ENCODE data around the gene CCDC88B. TPM values are rescaled to one million over a fixed set of nuclear protein-coding genes. Genes with fewer than 3 reads are reported as not detected.

The CCDC88B gene
- total and polyA plus RNA-seq, 3 donors from 2014 or later: 16.6 to 28.5 (median 23.5) TPM

DNA sequence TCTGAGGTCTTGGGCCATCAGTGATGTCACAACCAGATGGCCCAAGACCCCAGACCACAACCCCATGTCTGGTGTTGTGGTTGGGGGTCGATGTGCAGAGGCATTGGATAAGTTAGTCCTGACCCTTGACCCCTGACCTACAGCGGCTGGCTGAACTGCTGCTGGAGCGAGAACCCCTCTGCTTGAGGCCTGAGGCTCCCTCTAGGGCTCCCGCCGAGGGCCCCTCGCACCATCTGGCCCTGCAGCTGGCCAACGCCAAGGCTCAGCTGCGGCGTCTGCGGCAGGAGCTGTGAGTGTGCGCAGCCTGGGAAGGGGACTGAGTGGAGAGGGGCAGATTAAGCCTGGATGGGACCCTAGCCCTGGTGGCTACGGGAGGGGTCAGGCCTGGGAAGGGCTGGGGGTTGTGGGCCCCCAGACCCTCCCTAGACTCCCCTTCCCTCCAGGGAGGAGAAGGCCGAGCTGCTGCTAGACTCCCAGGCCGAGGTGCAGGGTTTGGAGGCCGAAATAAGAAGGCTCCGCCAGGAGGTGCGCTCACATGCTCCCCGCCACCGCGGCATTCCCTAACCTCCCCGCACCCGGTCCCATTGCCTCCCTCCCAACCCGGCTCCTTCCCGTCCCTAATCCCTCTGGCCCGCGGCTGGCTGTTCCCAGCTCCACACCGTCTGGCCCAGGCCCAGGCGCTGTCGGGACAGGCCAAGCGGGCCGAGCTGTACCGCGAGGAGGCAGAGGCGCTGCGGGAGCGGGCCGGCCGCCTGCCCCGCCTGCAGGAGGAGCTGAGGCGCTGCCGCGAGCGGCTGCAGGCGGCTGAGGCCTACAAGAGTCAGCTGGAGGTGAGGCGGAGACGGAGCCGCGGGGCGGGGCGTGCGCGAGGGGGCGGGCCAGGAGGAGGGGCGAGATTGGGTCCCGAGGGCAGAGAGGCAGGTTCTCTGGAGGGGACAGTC lies 2.1 kb downstream of the CCDC88B start:
- peaks cover 12% of the 10 kb centered on the region for H3K4me1 ChIP-seq
- intact Hi-C loops (cut with DNase I; ENCODE audit: low total_unique reads): no loop called here
- 16% methylated on average over 22 to 55 of the region's 55 CpGs for WGBS, 2 donors
- peak overlapping the region; percentile 19 to 68 for H3K27ac ChIP-seq
- H3K36me3 ChIP-seq (ENCODE audit: low read depth, missing control alignments): no peaks in the 10 kb centered on the region
- no peaks in the 10 kb centered on the region for H3K27me3 ChIP-seq
- no peaks in the 10 kb centered on the region for H3K9me3 ChIP-seq
- peak overlapping the region; percentile 13 to 53 for H3K4me3 ChIP-seq
- TF ChIP-seq, protein P1, sequence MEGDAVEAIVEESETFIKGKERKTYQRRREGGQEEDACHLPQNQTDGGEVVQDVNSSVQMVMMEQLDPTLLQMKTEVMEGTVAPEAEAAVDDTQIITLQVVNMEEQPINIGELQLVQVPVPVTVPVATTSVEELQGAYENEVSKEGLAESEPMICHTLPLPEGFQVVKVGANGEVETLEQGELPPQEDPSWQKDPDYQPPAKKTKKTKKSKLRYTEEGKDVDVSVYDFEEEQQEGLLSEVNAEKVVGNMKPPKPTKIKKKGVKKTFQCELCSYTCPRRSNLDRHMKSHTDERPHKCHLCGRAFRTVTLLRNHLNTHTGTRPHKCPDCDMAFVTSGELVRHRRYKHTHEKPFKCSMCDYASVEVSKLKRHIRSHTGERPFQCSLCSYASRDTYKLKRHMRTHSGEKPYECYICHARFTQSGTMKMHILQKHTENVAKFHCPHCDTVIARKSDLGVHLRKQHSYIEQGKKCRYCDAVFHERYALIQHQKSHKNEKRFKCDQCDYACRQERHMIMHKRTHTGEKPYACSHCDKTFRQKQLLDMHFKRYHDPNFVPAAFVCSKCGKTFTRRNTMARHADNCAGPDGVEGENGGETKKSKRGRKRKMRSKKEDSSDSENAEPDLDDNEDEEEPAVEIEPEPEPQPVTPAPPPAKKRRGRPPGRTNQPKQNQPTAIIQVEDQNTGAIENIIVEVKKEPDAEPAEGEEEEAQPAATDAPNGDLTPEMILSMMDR (IDR thresholded peaks at IDR 0.05): peak in 2 of 3 experiments; percentile 25 to 34
- no peak for TF ChIP-seq POLR2A (IDR thresholded peaks at IDR 0.05)
- DNase-seq: peak; percentile 86

DNA sequence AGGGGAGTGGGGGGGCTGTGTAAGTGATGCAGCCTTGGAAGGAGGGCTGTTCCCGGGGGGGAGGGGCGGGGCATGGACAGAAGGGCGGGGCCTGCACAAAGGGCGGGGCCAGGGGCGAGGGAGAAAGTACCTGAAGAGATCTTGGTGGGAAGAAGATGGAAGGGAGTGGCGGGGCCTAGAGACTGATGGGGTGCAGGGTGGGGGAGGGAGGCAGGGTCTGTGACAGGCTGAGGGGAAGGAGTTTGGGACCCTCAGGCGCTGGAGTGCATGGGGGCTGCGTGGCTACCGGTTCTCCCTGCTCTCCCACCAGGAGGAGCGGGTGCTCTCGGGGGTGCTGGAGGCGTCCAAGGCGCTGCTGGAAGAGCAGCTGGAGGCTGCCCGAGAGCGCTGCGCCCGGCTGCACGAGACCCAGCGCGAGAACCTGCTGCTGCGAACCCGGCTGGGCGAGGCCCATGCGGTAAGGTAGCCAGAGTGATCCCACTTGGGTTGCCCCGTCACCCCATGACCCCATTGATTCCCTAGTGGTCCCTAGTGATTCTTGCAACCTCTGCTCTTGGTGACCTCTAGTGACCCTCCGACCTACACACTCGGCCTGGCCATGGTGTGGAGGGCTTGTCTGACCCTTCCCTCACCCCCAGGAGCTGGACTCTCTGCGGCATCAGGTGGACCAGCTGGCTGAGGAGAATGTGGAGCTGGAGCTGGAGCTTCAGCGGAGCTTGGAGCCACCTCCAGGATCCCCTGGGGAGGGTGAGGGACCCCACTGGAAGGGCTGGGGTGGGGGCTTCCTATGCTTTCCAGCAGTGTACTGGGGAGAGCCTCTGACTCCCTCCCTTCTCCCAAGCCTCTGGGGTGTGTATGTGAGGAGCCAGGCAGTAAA lies 3.1 kb downstream of the CCDC88B start:
- no peak overlapping the region for H3K27ac ChIP-seq
- TF ChIP-seq, protein P1 (IDR thresholded peaks at IDR 0.05): no peak
- TF ChIP-seq POLR2A (IDR thresholded peaks at IDR 0.05): no peak
- peak; percentile 43 for DNase-seq
- no peaks in the 10 kb centered on the region for H3K27me3 ChIP-seq
- peak overlapping the region; percentile 13 to 53 for H3K4me3 ChIP-seq
- no peaks in the 10 kb centered on the region for H3K36me3 ChIP-seq (ENCODE audit: low read depth, missing control alignments)
- intact Hi-C loops (cut with DNase I; ENCODE audit: low total_unique reads): no loop called here
- no peaks in the 10 kb centered on the region for H3K9me3 ChIP-seq
- peaks cover 12% of the 10 kb centered on the region for H3K4me1 ChIP-seq
- 10 to 66% methylated on average over 6 to 29 of the region's 29 CpGs for WGBS, 2 donors

DNA sequence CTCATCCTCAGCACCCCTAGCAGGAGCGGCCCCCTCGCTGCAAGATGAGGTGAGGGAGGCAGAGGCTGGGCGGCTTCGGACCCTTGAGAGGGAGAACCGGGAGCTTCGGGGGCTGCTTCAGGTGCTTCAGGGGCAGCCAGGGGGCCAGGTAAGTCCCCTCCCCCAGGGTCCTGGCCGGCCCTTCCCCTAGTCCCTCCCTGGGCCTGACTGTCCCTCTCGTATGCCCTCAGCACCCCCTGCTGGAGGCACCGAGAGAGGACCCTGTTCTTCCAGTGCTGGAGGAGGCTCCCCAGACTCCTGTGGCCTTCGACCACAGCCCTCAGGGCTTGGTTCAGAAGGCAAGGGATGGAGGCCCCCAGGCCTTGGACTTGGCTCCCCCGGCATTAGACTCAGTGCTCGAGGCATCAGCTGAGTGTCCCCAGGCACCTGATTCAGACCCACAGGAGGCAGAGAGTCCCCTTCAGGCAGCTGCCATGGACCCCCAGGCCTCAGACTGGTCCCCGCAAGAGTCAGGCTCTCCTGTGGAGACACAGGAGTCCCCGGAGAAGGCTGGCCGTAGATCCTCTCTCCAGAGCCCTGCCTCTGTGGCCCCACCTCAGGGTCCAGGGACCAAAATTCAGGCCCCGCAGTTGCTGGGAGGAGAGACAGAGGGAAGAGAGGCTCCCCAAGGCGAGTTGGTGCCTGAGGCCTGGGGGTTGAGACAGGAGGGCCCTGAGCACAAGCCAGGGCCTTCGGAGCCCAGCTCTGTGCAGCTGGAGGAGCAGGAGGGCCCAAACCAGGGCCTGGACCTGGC lies 4.0 kb downstream of the CCDC88B start:
- WGBS, 2 donors: 82 to 100% methylated on average over 2 to 18 of the region's 18 CpGs
- DNase-seq: no peak

DNA sequence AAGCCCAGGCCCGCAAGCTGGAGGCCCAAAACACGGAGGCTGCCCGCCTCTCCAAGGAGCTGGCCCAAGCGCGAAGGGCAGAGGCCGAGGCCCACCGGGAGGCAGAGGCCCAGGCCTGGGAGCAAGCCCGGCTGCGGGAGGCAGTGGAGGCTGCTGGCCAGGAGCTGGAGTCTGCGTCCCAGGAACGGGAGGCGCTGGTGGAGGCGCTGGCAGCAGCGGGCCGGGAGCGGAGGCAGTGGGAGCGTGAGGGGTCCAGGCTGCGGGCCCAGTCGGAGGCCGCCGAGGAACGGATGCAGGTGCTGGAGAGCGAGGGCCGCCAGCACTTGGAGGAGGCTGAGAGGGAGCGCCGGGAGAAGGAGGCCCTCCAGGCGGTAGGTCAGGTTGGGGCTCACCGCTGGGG lies 4.8 kb downstream of the CCDC88B start:
- Histone ChIP-seq H3K9me3 (no peaks in the 10 kb centered on the region), H3K27ac (no peak overlapping the region), H3K4me1 (peaks cover 12% of the 10 kb centered on the region), H3K4me3 (no peak overlapping the region), H3K36me3 (ENCODE audit: low read depth, missing control alignments) (no peaks in the 10 kb centered on the region), H3K27me3 (no peaks in the 10 kb centered on the region)
- TF ChIP-seq, protein P1 (IDR thresholded peaks at IDR 0.05): no peak
- TF ChIP-seq POLR2A (IDR thresholded peaks at IDR 0.05): no peak
- 89 to 91% methylated on average over 18 to 28 of the region's 28 CpGs for WGBS, 2 donors
- intact Hi-C loops (cut with DNase I; ENCODE audit: low total_unique reads): no loop called here
- DNase-seq: no peak

More for the DNA sequence above, 4.0 kb downstream of the CCDC88B start:
- intact Hi-C loops (cut with DNase I; ENCODE audit: low total_unique reads): no loop called here
- TF ChIP-seq, protein P1 (IDR thresholded peaks at IDR 0.05): peak in 1 of 3 experiments; percentile 8
- TF ChIP-seq POLR2A (IDR thresholded peaks at IDR 0.05): no peak
- Histone ChIP-seq H3K4me3 (no peak overlapping the region), H3K9me3 (no peaks in the 10 kb centered on the region), H3K36me3 (ENCODE audit: low read depth, missing control alignments) (no peaks in the 10 kb centered on the region), H3K4me1 (peaks cover 12% of the 10 kb centered on the region), H3K27me3 (no peaks in the 10 kb centered on the region), H3K27ac (no peak overlapping the region)

Measured in testis (tissue), 3 donors.